ENCODE results near the gene ARFGAP3. TPM values are rescaled to one million over a fixed set of nuclear protein-coding genes. Genes with fewer than 3 reads are reported as not detected.

ARFGAP3 gene
- polyA plus RNA-seq, 1 experiment: 69.4 TPM

GRCh38 chr22:42813501-42813900, 43.6 kb downstream of the ARFGAP3 start:
- no peak overlapping the region for H3K4me3 ChIP-seq (ENCODE audit: low read depth, low read length)
- CTCF ChIA-PET: interaction anchor here (1.2 kb wide), 1 partner anchor 192 kb away, joined by 4 read pairs; no protein-coding TSS in a partner anchor
- no peaks in the 10 kb centered on the region for H3K27me3 ChIP-seq (ENCODE audit: control insufficient read depth, insufficient read depth, low read length)
- no peaks in the 10 kb centered on the region for H3K9me3 ChIP-seq (ENCODE audit: control insufficient read depth, insufficient read depth, low read length)
- H3K27ac ChIP-seq (ENCODE audit: low read depth, low read length): no peak overlapping the region
- POLR2A ChIA-PET: no interaction called here
- no peak for DNase-seq (ENCODE audit: low read depth, low spot score)
- TF ChIP-seq CTCF (IDR thresholded peaks at IDR 0.05; ENCODE audit: low read depth, low read length): no peak

DNA sequence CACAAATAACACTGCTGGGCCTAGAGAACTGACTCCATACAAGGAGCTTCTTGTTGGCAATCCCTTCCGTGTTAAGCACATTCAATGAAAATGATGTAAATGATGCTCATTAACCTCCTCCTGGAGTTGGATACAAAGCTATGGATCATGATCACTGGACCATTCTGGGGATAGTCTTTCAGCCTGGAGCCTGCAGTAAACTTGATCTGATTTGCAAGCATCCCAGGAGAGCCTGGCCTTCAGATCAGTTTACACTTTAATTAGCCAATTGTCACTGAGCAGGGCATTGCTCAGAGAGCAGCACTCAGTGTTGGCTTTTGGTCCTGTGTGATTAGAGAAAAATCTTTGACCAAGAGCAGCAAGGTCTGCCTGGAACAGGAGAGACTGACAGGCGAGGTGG, 45.6 kb downstream of the ARFGAP3 start:
- no peak for TF ChIP-seq CTCF (IDR thresholded peaks at IDR 0.05; ENCODE audit: low read depth, low read length)
- Histone ChIP-seq H3K27ac (ENCODE audit: low read depth, low read length) (no peak overlapping the region), H3K27me3 (ENCODE audit: control insufficient read depth, insufficient read depth, low read length) (no peaks in the 10 kb centered on the region), H3K4me3 (ENCODE audit: low read depth, low read length) (no peak overlapping the region), H3K9me3 (ENCODE audit: control insufficient read depth, insufficient read depth, low read length) (no peaks in the 10 kb centered on the region)
- ChIA-PET POLR2A (no interaction called here), CTCF (interaction anchor here (2.4 kb wide), 1 partner anchor 9 kb away, joined by 10 read pairs; no protein-coding TSS in a partner anchor)
- no peak for DNase-seq (ENCODE audit: low read depth, low spot score)

- Histone ChIP-seq H3K27me3 (ENCODE audit: control insufficient read depth, insufficient read depth, low read length) (no peaks in the 10 kb centered on the region), H3K9me3 (ENCODE audit: control insufficient read depth, insufficient read depth, low read length) (no peaks in the 10 kb centered on the region), H3K27ac (ENCODE audit: low read depth, low read length) (no peak overlapping the region), H3K4me3 (ENCODE audit: low read depth, low read length) (no peak overlapping the region)
- ChIA-PET CTCF (interaction anchor here (0.7 to 1.0 kb wide), 2 partner anchors 125 to 348 kb away, joined by 3 read pairs; no protein-coding TSS in a partner anchor), POLR2A (no interaction called here)
- no peak for DNase-seq (ENCODE audit: low read depth, low spot score)
- no peak for TF ChIP-seq CTCF (IDR thresholded peaks at IDR 0.05; ENCODE audit: low read depth, low read length)
Observed at GRCh38 chr22:42808521-42808920, 48.6 kb downstream of the ARFGAP3 start.

- no peak for TF ChIP-seq CTCF (IDR thresholded peaks at IDR 0.05; ENCODE audit: low read depth, low read length)
- DNase-seq (ENCODE audit: low read depth, low spot score): no peak
- no peak overlapping the region for H3K27ac ChIP-seq (ENCODE audit: low read depth, low read length)
- H3K27me3 ChIP-seq (ENCODE audit: control insufficient read depth, insufficient read depth, low read length): no peaks in the 10 kb centered on the region
- POLR2A ChIA-PET: interaction anchor here (0.6 kb wide), 1 partner anchor 24 kb away, joined by 6 read pairs; no protein-coding TSS in a partner anchor
- no peak overlapping the region for H3K4me3 ChIP-seq (ENCODE audit: low read depth, low read length)
- no peaks in the 10 kb centered on the region for H3K9me3 ChIP-seq (ENCODE audit: control insufficient read depth, insufficient read depth, low read length)
- CTCF ChIA-PET: interaction anchor here (1.0 to 1.2 kb wide), 2 partner anchors 12 to 28 kb away, joined by 3 to 4 read pairs; no protein-coding TSS in a partner anchor
Observed at GRCh38 chr22:42807185-42807584, 49.9 kb downstream of the ARFGAP3 start.

DNA sequence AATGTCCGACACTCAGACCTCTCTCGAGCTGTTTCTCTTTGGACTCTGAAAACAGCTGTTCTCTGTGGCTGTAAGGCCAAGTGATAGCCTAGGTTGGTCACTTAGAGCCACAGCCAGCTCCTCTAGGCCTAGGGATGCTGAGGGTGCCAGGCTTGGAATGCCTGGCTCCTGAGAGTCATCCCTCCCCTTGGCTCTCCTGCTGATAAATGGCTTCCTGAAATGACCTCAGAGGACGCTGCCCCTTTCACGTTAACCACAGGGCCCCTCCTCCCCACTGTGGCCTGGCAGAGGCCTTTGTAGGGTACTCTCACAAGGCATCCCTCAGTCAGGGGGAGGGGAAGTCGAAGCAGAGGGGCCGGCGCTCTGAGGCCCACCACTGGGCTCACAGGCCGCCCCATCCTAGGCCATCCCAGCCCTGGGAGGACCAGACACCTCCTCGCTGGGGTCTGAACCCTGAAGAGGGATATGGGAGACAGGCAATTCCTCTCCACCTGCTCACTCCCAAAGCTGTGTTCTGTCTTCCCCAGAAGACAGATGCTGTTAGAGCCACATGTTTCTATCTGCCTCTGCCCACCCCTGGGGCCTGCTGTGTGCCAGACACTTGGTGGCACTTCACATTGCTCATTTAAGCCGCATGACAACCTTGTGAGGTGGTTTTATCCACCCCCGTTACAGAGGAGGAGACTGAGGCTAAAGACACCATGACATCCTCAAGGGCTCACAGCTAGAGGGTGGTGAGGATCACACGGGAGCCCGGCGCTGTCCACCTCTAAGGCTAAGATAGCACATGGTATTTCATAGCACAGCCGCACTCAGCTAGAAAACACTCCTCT, 50.9 kb downstream of the ARFGAP3 start:
- Histone ChIP-seq H3K4me3 (ENCODE audit: low read depth, low read length) (no peak overlapping the region), H3K27ac (ENCODE audit: low read depth, low read length) (peak overlapping the region; percentile 70), H3K27me3 (ENCODE audit: control insufficient read depth, insufficient read depth, low read length) (no peaks in the 10 kb centered on the region), H3K9me3 (ENCODE audit: control insufficient read depth, insufficient read depth, low read length) (no peaks in the 10 kb centered on the region)
- DNase-seq (ENCODE audit: low read depth, low spot score): no peak
- ChIA-PET POLR2A (no interaction called here), CTCF (interaction anchor here (1.0 to 1.2 kb wide), 2 partner anchors 13 to 27 kb away, joined by 3 to 4 read pairs; no protein-coding TSS in a partner anchor)
- no peak for TF ChIP-seq CTCF (IDR thresholded peaks at IDR 0.05; ENCODE audit: low read depth, low read length)
